Esophagus muscularis mucosa (tissue), 4 donors: ENCODE results near the gene MRPL43. TPM values are rescaled to one million over a fixed set of nuclear protein-coding genes. Genes with fewer than 3 reads are reported as not detected.

ENCODE experiments used
- DNase-seq: peaks from one replicate; pipeline ENCODE4 v3.0.0-alpha.2; 2017; ENCODE audit errors: extremely low spot score
- H3K27ac ChIP-seq, 4 donors: fragments of 200-600 bp; sonication (generic); replicated peaks in 1 of 4; 1 replicate in 3 of 4; 2 replicates in 1 of 4; pipeline ENCODE4 v1.5.1; 2016 to 2019; ENCODE audit warnings: mild to moderate bottlenecking in 1 of 4
- H3K27me3 ChIP-seq, 4 donors: fragments of 200-600 bp; sonication (generic); one replicate each; pipeline versions ENCODE4 v1.5.1 to v1.6.0; 2016 to 2019
- H3K36me3 ChIP-seq, 4 donors: fragments of 200-600 bp; sonication (generic); one replicate each; pipeline ENCODE4 v1.5.1; 2016 to 2019
- H3K4me1 ChIP-seq, 4 donors: fragments of 200-600 bp; sonication (generic); one replicate each; pipeline ENCODE4 v1.5.1; 2016 to 2019
- H3K4me3 ChIP-seq, 4 donors: fragments of 200-600 bp; sonication (generic); 1 replicate in 2 of 4; 2 replicates in 2 of 4; pipeline ENCODE4 v1.5.1; 2016 to 2019; ENCODE audit warnings: mild to moderate bottlenecking in 4 of 4, moderate library complexity in 1 of 4
- H3K9me3 ChIP-seq, 4 donors: fragments of 200-600 bp; sonication (generic); 1 replicate in 3 of 4; 2 replicates in 1 of 4; pipeline ENCODE4 v1.5.1; 2016 to 2019
- CTCF ChIP-seq, 3 experiments: fragments of 200-600 bp in 2 of 3; fragments of 450-650 bp in 1 of 3; sonication (generic) in 2 of 3; IDR thresholded peaks; one replicate each; pipeline ENCODE4 v1.5.1; 2017 to 2019; ENCODE audit warnings: antibody characterized with exemption in 3 of 3, mild to moderate bottlenecking in 2 of 3, moderate library complexity in 1 of 3
- EP300 ChIP-seq: sonication (generic); formaldehyde crosslinking; IDR thresholded peaks from one replicate; pipeline ENCODE4 v1.6.1; 2017; ENCODE audit warnings: antibody characterized with exemption
- POLR2A ChIP-seq: fragments of 450-650 bp; IDR thresholded peaks from one replicate; pipeline ENCODE4 v1.6.1; 2017; ENCODE audit warnings: antibody characterized with exemption, moderate library complexity, mild to moderate bottlenecking, low read depth
- POLR2AphosphoS5 ChIP-seq, 2 donors: sonication (generic); formaldehyde crosslinking; IDR thresholded peaks; one replicate each; pipeline ENCODE4 v1.6.1; 2017; ENCODE audit warnings: antibody characterized with exemption in 2 of 2
- WGBS: methylation state at CpG from one replicate; pipeline ENCODE4 v1.1.5; 2018; 5-methylcytosine and 5-hydroxymethylcytosine counted together
- intact Hi-C: fragments of 100-400 bp; cut with DNase I; formaldehyde crosslinking; loops from one replicate; pipeline ENCODE4 v1.15.1; 2023
- total RNA-seq, 4 donors: library from RNA; depleted of rRNA; stranded (reverse); fragments of >200 nt; gene quantifications; one replicate each; pipeline versions ENCODE4 v1.1.0 to v1.2.1, GENCODE V29; 2016

Gene MRPL43
- total RNA-seq, 4 donors from 2014 or later, result 54.4 to 98.8 (median 82.4) TPM

GRCh38 chr10:100970914-100971811, 16.1 kb downstream of the MRPL43 start:
- intact Hi-C loops, result no loop called here
- DNase-seq, result no peak
- WGBS, result 58% methylated on average over 3 of the region's 4 CpGs

GRCh38 chr10:100970076-100970913, 17.0 kb downstream of the MRPL43 start:
- Histone ChIP-seq H3K36me3 (peaks cover 0 to 13% (median 10%) of the 10 kb centered on the region in 4 donors), H3K27ac (no peak overlapping the region), H3K4me3 (peak overlapping the region; percentile 53 to 73 (median 62)), H3K4me1 (peaks cover 7 to 25% (median 19%) of the 10 kb centered on the region in 4 donors), H3K9me3 (no peaks in the 10 kb centered on the region), H3K27me3 (peaks cover 0 to 5% (median 0%) of the 10 kb centered on the region in 4 donors)
- TF ChIP-seq POLR2A (no peak), EP300 (no peak), CTCF (IDR thresholded peaks at IDR 0.05) (no peak), POLR2AphosphoS5 (IDR thresholded peaks at IDR 0.05) (no peak)
- intact Hi-C loops, result no loop called here
- peak; percentile 88 for DNase-seq
- 54% methylated on average over 13 of the region's 13 CpGs for WGBS

More at GRCh38 chr10:100970914-100971811, 16.1 kb downstream of the MRPL43 start:
- H3K4me1 ChIP-seq, result peaks cover 7 to 25% (median 19%) of the 10 kb centered on the region in 4 donors
- TF ChIP-seq POLR2AphosphoS5 (IDR thresholded peaks at IDR 0.05) (no peak), EP300 (no peak), POLR2A (no peak)
- no peak overlapping the region for H3K4me3 ChIP-seq
- no peaks in the 10 kb centered on the region for H3K9me3 ChIP-seq
- H3K36me3 ChIP-seq, result peaks cover 0 to 6% (median 2%) of the 10 kb centered on the region in 4 donors
- no peak overlapping the region for H3K27ac ChIP-seq
- H3K27me3 ChIP-seq, result peaks cover 0 to 5% (median 0%) of the 10 kb centered on the region in 4 donors

- Histone ChIP-seq H3K27ac (peak within 1 kb of the TSS in 1 of 4 donors; percentile 3), H3K4me3 (peak within 1 kb of the TSS; percentile 53 to 73 (median 62)), H3K27me3 (peaks cover 0 to 5% (median 0%) of the 10 kb centered on the region in 4 donors), H3K36me3 (peaks cover 0 to 21% (median 13%) of the 10 kb centered on the region in 4 donors), H3K4me1 (peaks cover 7 to 25% (median 19%) of the 10 kb centered on the region in 4 donors), H3K9me3 (no peaks in the 10 kb centered on the region)
- intact Hi-C loops, result loop anchor here (10.0 kb wide), 1 partner anchor 45 kb away; no protein-coding TSS in a partner anchor
- WGBS, result 5% methylated on average over 28 of the region's 70 CpGs
- TF ChIP-seq CTCF (IDR thresholded peaks at IDR 0.05) (peak; percentile 54 to 71 (median 60)), EP300 (no peak)
- DNase-seq, result peak; percentile 90
Observed at GRCh38 chr10:100969187-100970075, 17.9 kb downstream of the MRPL43 start, which contains the start of gene SEMA4G. SEMA4G (plus strand) TSS chr10:100969504; CDS start chr10:100972913, 3,409 bp downstream.

- TF ChIP-seq CTCF (IDR thresholded peaks at IDR 0.05) (no peak), POLR2A (no peak), EP300 (no peak), POLR2AphosphoS5 (IDR thresholded peaks at IDR 0.05) (no peak)
- WGBS, result 36% methylated on average over 9 of the region's 9 CpGs
- DNase-seq, result no peak
- no peak overlapping the region for H3K27ac ChIP-seq
- intact Hi-C loops, result loop anchor here (10.0 kb wide), 1 partner anchor 46 kb away; no protein-coding TSS in a partner anchor
- peaks cover 0 to 27% (median 15%) of the 10 kb centered on the region in 4 donors for H3K36me3 ChIP-seq
- H3K9me3 ChIP-seq, result no peaks in the 10 kb centered on the region
- H3K27me3 ChIP-seq, result peaks cover 0 to 5% (median 0%) of the 10 kb centered on the region in 4 donors
- H3K4me1 ChIP-seq, result peaks cover 7 to 25% (median 19%) of the 10 kb centered on the region in 4 donors
- peak overlapping the region; percentile 53 to 73 (median 62) for H3K4me3 ChIP-seq
Observed at GRCh38 chr10:100968863-100969186, 18.5 kb downstream of the MRPL43 start.
